ENCODE results near the gene PGLYRP2.

GRCh38 chr19:15447057-15447456, 32.2 kb downstream of the PGLYRP2 start:
- TF ChIP-seq POLR2AphosphoS5 (IDR thresholded peaks at IDR 0.05; ENCODE audit: insufficient read depth, low read depth, low read length) (no peak), CTCF (IDR thresholded peaks at IDR 0.05; ENCODE audit: extremely low read depth in 1 of 2, insufficient read depth in 1 of 2, low read depth in 1 of 2, low read length in 2 of 2) (no peak), POLR2A (IDR thresholded peaks at IDR 0.05; ENCODE audit: low read depth, low read length) (no peak)
- TF ChIP-seq, protein P1, sequence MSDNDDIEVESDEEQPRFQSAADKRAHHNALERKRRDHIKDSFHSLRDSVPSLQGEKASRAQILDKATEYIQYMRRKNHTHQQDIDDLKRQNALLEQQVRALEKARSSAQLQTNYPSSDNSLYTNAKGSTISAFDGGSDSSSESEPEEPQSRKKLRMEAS (IDR thresholded peaks at IDR 0.05; ENCODE audit: insufficient read depth, insufficient read length) = no peak
